MM.1S (cell line): Measurements from ENCODE around the gene LETM1.

Experiments used
- EZH2phosphoT487 ChIP-seq: fragments of 300-600 bp; sonication (generic); IDR thresholded peaks from 2 replicates; pipeline ENCODE4 v1.6.1; 2018; ENCODE audit warnings: antibody characterized with exemption, low read length
- TF ChIP-seq, protein P1 (sequence below): fragments of 300-600 bp; sonication (generic); IDR thresholded peaks from 2 replicates; pipeline ENCODE4 v1.5.1; 2016; ENCODE audit warnings: antibody characterized with exemption, low read length, mixed read lengths

DNA sequence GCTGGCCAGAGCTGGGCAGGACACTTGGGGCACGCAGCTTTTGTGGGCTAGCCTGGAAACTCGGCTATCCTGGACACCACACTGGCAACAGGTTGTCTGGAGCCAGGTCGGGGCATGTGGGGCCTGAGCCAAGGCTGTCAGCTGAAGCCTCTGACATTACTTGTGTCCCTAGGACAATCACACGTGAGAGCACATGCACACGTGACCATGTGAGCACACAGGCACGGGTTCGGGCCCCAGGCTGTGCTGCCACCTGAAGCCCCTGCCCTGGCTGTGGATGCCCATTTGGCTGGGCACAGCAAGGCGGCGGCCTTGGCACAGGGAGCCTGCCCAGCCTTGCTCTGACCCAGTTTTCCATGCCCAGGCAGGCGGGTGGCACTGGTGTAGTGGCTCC, 71.6 kb downstream of the LETM1 start:
- TF ChIP-seq, protein P1, sequence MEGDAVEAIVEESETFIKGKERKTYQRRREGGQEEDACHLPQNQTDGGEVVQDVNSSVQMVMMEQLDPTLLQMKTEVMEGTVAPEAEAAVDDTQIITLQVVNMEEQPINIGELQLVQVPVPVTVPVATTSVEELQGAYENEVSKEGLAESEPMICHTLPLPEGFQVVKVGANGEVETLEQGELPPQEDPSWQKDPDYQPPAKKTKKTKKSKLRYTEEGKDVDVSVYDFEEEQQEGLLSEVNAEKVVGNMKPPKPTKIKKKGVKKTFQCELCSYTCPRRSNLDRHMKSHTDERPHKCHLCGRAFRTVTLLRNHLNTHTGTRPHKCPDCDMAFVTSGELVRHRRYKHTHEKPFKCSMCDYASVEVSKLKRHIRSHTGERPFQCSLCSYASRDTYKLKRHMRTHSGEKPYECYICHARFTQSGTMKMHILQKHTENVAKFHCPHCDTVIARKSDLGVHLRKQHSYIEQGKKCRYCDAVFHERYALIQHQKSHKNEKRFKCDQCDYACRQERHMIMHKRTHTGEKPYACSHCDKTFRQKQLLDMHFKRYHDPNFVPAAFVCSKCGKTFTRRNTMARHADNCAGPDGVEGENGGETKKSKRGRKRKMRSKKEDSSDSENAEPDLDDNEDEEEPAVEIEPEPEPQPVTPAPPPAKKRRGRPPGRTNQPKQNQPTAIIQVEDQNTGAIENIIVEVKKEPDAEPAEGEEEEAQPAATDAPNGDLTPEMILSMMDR = no peak
- no peak for TF ChIP-seq EZH2phosphoT487
